ENCODE measurements around the gene JAKMIP3.

- TF ChIP-seq, protein P1, sequence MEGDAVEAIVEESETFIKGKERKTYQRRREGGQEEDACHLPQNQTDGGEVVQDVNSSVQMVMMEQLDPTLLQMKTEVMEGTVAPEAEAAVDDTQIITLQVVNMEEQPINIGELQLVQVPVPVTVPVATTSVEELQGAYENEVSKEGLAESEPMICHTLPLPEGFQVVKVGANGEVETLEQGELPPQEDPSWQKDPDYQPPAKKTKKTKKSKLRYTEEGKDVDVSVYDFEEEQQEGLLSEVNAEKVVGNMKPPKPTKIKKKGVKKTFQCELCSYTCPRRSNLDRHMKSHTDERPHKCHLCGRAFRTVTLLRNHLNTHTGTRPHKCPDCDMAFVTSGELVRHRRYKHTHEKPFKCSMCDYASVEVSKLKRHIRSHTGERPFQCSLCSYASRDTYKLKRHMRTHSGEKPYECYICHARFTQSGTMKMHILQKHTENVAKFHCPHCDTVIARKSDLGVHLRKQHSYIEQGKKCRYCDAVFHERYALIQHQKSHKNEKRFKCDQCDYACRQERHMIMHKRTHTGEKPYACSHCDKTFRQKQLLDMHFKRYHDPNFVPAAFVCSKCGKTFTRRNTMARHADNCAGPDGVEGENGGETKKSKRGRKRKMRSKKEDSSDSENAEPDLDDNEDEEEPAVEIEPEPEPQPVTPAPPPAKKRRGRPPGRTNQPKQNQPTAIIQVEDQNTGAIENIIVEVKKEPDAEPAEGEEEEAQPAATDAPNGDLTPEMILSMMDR (IDR thresholded peaks at IDR 0.05 in 2 of 3, conservative IDR thresholded peaks at IDR 0.05 in 1 of 3; ENCODE audit: control insufficient read depth in 2 of 3, extremely low read depth in 1 of 3, insufficient read depth in 1 of 3, low read depth in 3 of 3, low read length in 3 of 3): no peak
- no peak for TF ChIP-seq USF1 (IDR thresholded peaks at IDR 0.05; ENCODE audit: borderline replicate concordance, extremely low read length, insufficient read depth, low read depth, low read length)
- no peak for TF ChIP-seq POLR2A (IDR thresholded peaks at IDR 0.05; ENCODE audit: low read depth, low read length)
- TF ChIP-seq WRNIP1 (IDR thresholded peaks at IDR 0.05; ENCODE audit: borderline replicate concordance, low read depth, low read length): no peak
- TF ChIP-seq ZNF217 (IDR thresholded peaks at IDR 0.05): no peak
- no peak for TF ChIP-seq BMI1 (IDR thresholded peaks at IDR 0.05; ENCODE audit: borderline replicate concordance)
- no peak for TF ChIP-seq SMC3 (IDR thresholded peaks at IDR 0.05; ENCODE audit: borderline replicate concordance, low read length)
- TF ChIP-seq TCF12 (IDR thresholded peaks at IDR 0.05; ENCODE audit: low read depth, low read length): no peak
- TF ChIP-seq EZH2 (IDR thresholded peaks at IDR 0.05; ENCODE audit: borderline replicate concordance, control insufficient read depth, low read depth, low read length): no peak
- no peak for TF ChIP-seq NFYB (IDR thresholded peaks at IDR 0.05; ENCODE audit: insufficient read depth, low read depth, low read length)
- TF ChIP-seq HCFC1 (IDR thresholded peaks at IDR 0.05; ENCODE audit: low read length): no peak
- no peak for TF ChIP-seq NR2C2 (IDR thresholded peaks at IDR 0.05; ENCODE audit: borderline replicate concordance, control insufficient read depth, insufficient read length, low read depth)
- TF ChIP-seq, protein P2, sequence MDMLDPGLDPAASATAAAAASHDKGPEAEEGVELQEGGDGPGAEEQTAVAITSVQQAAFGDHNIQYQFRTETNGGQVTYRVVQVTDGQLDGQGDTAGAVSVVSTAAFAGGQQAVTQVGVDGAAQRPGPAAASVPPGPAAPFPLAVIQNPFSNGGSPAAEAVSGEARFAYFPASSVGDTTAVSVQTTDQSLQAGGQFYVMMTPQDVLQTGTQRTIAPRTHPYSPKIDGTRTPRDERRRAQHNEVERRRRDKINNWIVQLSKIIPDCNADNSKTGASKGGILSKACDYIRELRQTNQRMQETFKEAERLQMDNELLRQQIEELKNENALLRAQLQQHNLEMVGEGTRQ (IDR thresholded peaks at IDR 0.05; ENCODE audit: borderline replicate concordance, low read depth, low read length): no peak
- no peak for TF ChIP-seq CHD4 (IDR thresholded peaks at IDR 0.05)
Observed at GRCh38 chr10:132096223-132096622, 30.5 kb downstream of the JAKMIP3 start.

Measured in GM12878 (cell line).